Hepatocyte (in vitro differentiated cells): ENCODE measurements around the gene MARVELD2. TPM values are rescaled to one million over a fixed set of nuclear protein-coding genes. Genes with fewer than 3 reads are reported as not detected.
"Not testable (repeated sequence)": the region's sequence is repeated elsewhere in the genome, so short reads cannot be mapped to it uniquely, and the experiment has no call there.

Source experiments
- DNase-seq: peaks from one replicate; pipeline ENCODE4 v3.0.0-alpha.2; 2016; ENCODE audit warnings: low spot score
- H2AFZ ChIP-seq: fragments of 200-600 bp; sonication (generic); 2 replicates; pipeline ENCODE4 v1.6.0; 2016; ENCODE audit warnings: antibody characterized with exemption, mild to moderate bottlenecking
- H3K27ac ChIP-seq: fragments of 200-600 bp; sonication (generic); 2 replicates; pipeline ENCODE4 v1.5.1; 2016; ENCODE audit warnings: mild to moderate bottlenecking
- H3K27me3 ChIP-seq: fragments of 200-600 bp; sonication (generic); 2 replicates; pipeline ENCODE4 v1.6.1; 2016
- H3K36me3 ChIP-seq: fragments of 200-600 bp; sonication (generic); replicated peaks from 2 replicates; pipeline ENCODE4 v1.5.1; 2016; ENCODE audit warnings: low read depth; ENCODE audit not compliant: insufficient read depth
- H3K4me1 ChIP-seq: fragments of 200-600 bp; sonication (generic); 2 replicates; pipeline ENCODE4 v1.5.1; 2016; ENCODE audit warnings: mild to moderate bottlenecking, moderate library complexity; ENCODE audit not compliant: insufficient read depth
- H3K4me2 ChIP-seq: fragments of 200-600 bp; sonication (generic); 2 replicates; pipeline ENCODE4 v1.6.0; 2016
- H3K4me3 ChIP-seq: fragments of 200-600 bp; sonication (generic); 2 replicates; pipeline ENCODE4 v1.5.1; 2016; ENCODE audit warnings: mild to moderate bottlenecking
- H3K79me2 ChIP-seq: fragments of 200-600 bp; sonication (generic); 2 replicates; pipeline ENCODE4 v1.6.0; 2017; ENCODE audit warnings: mild to moderate bottlenecking
- H3K9me2 ChIP-seq: fragments of 200-600 bp; sonication (generic); replicated peaks from 2 replicates; pipeline ENCODE4 v1.6.0; 2017; ENCODE audit warnings: mild to moderate bottlenecking; ENCODE audit not compliant: insufficient read depth
- H3K9me3 ChIP-seq: fragments of 200-600 bp; sonication (generic); 2 replicates; pipeline ENCODE4 v1.5.1; 2016; ENCODE audit warnings: low read depth, mild to moderate bottlenecking
- H4K20me1 ChIP-seq: fragments of 200-600 bp; sonication (generic); 2 replicates; pipeline ENCODE4 v1.6.0; 2016; ENCODE audit warnings: mild to moderate bottlenecking; ENCODE audit not compliant: insufficient read depth, poor library complexity, severe bottlenecking
- CTCF ChIP-seq: fragments of 200-600 bp; sonication (generic); IDR thresholded peaks from 2 replicates; pipeline ENCODE4 v1.5.1; 2016; ENCODE audit warnings: antibody characterized with exemption, mild to moderate bottlenecking; ENCODE audit not compliant: poor library complexity
- EZH2 ChIP-seq: fragments of 200-600 bp; sonication (generic); IDR thresholded peaks from 2 replicates; pipeline ENCODE4 v1.6.1; 2016; ENCODE audit warnings: antibody characterized with exemption, mild to moderate bottlenecking, borderline replicate concordance
- EZH2phosphoT487 ChIP-seq: fragments of 200-600 bp; sonication (generic); IDR thresholded peaks from one replicate; pipeline ENCODE4 v1.6.1; 2018; ENCODE audit warnings: antibody characterized with exemption, mild to moderate bottlenecking, low read depth, moderate library complexity; ENCODE audit not compliant: unreplicated experiment, severe bottlenecking
- WGBS: methylation state at CpG from one replicate; pipeline ENCODE4 v1.1.6; 2016; ENCODE audit warnings: low lambda C conversion rate; ENCODE audit errors: missing lambda C conversion rate; 5-methylcytosine and 5-hydroxymethylcytosine counted together
- polyA plus RNA-seq: library from polyadenylated mRNA; unstranded; fragments of >200 nt; fragmentation: Nextera tagmentation; extraction: Ambion mirVana; gene quantifications from 2 replicates; pipeline ENCODE4 v1.2.1, GENCODE V29; 2016
- total RNA-seq: library from RNA; depleted of rRNA; stranded (reverse); fragments of >200 nt; gene quantifications from 2 replicates; pipeline ENCODE4 v1.2.3, GENCODE V29; 2014

Gene MARVELD2
- total and polyA plus RNA-seq, 2 experiments from 2014 or later = 26.4 to 43.5 TPM

GRCh38 chr5:69462170-69462569, 47.3 kb downstream of the MARVELD2 start:
- H3K36me3 ChIP-seq = no peaks in the 10 kb centered on the region
- TF ChIP-seq CTCF (no peak), EZH2 (no peak), EZH2phosphoT487 (no peak)
- no peaks in the 10 kb centered on the region for H4K20me1 ChIP-seq
- H3K9me2 ChIP-seq = no peaks in the 10 kb centered on the region
- H3K79me2 ChIP-seq = no peaks in the 10 kb centered on the region
- H3K27me3 ChIP-seq = no peaks in the 10 kb centered on the region
- H3K4me1 ChIP-seq = no peaks in the 10 kb centered on the region
- no peak overlapping the region for H3K4me2 ChIP-seq
- H2AFZ ChIP-seq = no peak overlapping the region
- H3K4me3 ChIP-seq = no peak overlapping the region
- DNase-seq = no peak
- no peaks in the 10 kb centered on the region for H3K9me3 ChIP-seq
- no peak overlapping the region for H3K27ac ChIP-seq
- 97% methylated on average over 1 of the region's 1 CpG for WGBS

- 91% methylated on average over 3 of the region's 3 CpGs for WGBS
- H3K4me2 ChIP-seq, H3K27me3 ChIP-seq, H3K4me3 ChIP-seq, H3K9me3 ChIP-seq, H3K9me2 ChIP-seq, H3K4me1 ChIP-seq, H3K36me3 ChIP-seq, DNase-seq, H4K20me1 ChIP-seq, H3K79me2 ChIP-seq, H2AFZ ChIP-seq, H3K27ac ChIP-seq: not testable (repeated sequence)
Measured at GRCh38 chr5:69466375-69466774, 51.5 kb downstream of the MARVELD2 start.

- H3K4me2 ChIP-seq = no peak overlapping the region
- no peak for DNase-seq
- 93% methylated on average over 8 of the region's 8 CpGs for WGBS
- no peaks in the 10 kb centered on the region for H3K79me2 ChIP-seq
- H3K36me3 ChIP-seq = no peaks in the 10 kb centered on the region
- no peak overlapping the region for H2AFZ ChIP-seq
- TF ChIP-seq CTCF (no peak), EZH2phosphoT487 (no peak), EZH2 (no peak)
- H3K9me2 ChIP-seq = no peaks in the 10 kb centered on the region
- H3K4me1 ChIP-seq = no peaks in the 10 kb centered on the region
- no peak overlapping the region for H3K4me3 ChIP-seq
- H3K9me3 ChIP-seq = no peaks in the 10 kb centered on the region
- H3K27ac ChIP-seq = no peak overlapping the region
- no peaks in the 10 kb centered on the region for H3K27me3 ChIP-seq
- no peaks in the 10 kb centered on the region for H4K20me1 ChIP-seq
Measured at GRCh38 chr5:69467442-69468225, 52.7 kb downstream of the MARVELD2 start.

GRCh38 chr5:69468631-69469030, 53.7 kb downstream of the MARVELD2 start:
- H4K20me1 ChIP-seq = no peaks in the 10 kb centered on the region
- no peak for DNase-seq
- H3K36me3 ChIP-seq = no peaks in the 10 kb centered on the region
- H3K4me1 ChIP-seq = no peaks in the 10 kb centered on the region
- H3K79me2 ChIP-seq = no peaks in the 10 kb centered on the region
- H3K27me3 ChIP-seq = no peaks in the 10 kb centered on the region
- no peak overlapping the region for H3K4me3 ChIP-seq
- H2AFZ ChIP-seq = no peak overlapping the region
- no peak overlapping the region for H3K27ac ChIP-seq
- H3K4me2 ChIP-seq = no peak overlapping the region
- H3K9me2 ChIP-seq = no peaks in the 10 kb centered on the region
- H3K9me3 ChIP-seq = no peaks in the 10 kb centered on the region
- 71% methylated on average over 1 of the region's 1 CpG for WGBS
- TF ChIP-seq EZH2phosphoT487 = no peak
- TF ChIP-seq EZH2 = no peak
- TF ChIP-seq CTCF = no peak

- not testable (repeated sequence) for H3K4me3 ChIP-seq
Measured at GRCh38 chr5:69471516-69471915, 56.6 kb downstream of the MARVELD2 start.

GRCh38 chr5:69472535-69473143, 57.7 kb downstream of the MARVELD2 start:
- not testable (repeated sequence) for H3K79me2 ChIP-seq, H3K9me3 ChIP-seq, H3K27me3 ChIP-seq, H3K4me3 ChIP-seq, H3K4me2 ChIP-seq, H3K4me1 ChIP-seq, H3K27ac ChIP-seq, H3K36me3 ChIP-seq, H3K9me2 ChIP-seq, H4K20me1 ChIP-seq, H2AFZ ChIP-seq, DNase-seq
- WGBS = 90% methylated on average over 16 of the region's 16 CpGs

More at GRCh38 chr5:69471516-69471915, 56.6 kb downstream of the MARVELD2 start:
- H3K4me2 ChIP-seq, H2AFZ ChIP-seq, H3K36me3 ChIP-seq, H3K9me2 ChIP-seq, H4K20me1 ChIP-seq, H3K27ac ChIP-seq, DNase-seq, H3K4me1 ChIP-seq, H3K9me3 ChIP-seq, H3K27me3 ChIP-seq, H3K79me2 ChIP-seq: not testable (repeated sequence)
- WGBS = 96% methylated on average over 6 of the region's 6 CpGs
